OCI-LY1 (cell line): ENCODE results near the gene SH3RF3.

Experiments used
- CTCF ChIP-seq: fragments of 200-600 bp; sonication (generic), shearing (Covaris generic); IDR thresholded peaks from 2 replicates; pipeline ENCODE4 v1.5.1; 2017; ENCODE audit warnings: mild to moderate bottlenecking, antibody characterized with exemption, low read length, moderate library complexity, mixed read lengths
- EZH2 ChIP-seq: fragments of 200-600 bp; sonication (generic), shearing (Covaris generic); IDR thresholded peaks from 2 replicates; pipeline ENCODE4 v1.8.0; 2017; ENCODE audit warnings: borderline replicate concordance, mixed run types, mild to moderate bottlenecking, antibody characterized with exemption, low read length, moderate library complexity, mixed read lengths

GRCh38 chr2:109129356-109129920 lies 433 bp downstream of the SH3RF3 start:
- no peak for TF ChIP-seq CTCF
- TF ChIP-seq EZH2: no peak
